Islet of Langerhans (tissue), 1 donor: ENCODE data around the gene CCDC178.
"Not testable (repeated sequence)": the region's sequence is repeated elsewhere in the genome, so short reads cannot be mapped to it uniquely, and the experiment has no call there.

ENCODE experiments used
- FAIRE-seq: peaks from one replicate; lab custom pipeline; 2011; peaks lifted over from hg19 to GRCh38; lab: Jason Lieb, UNC

The CCDC178 gene

DNA sequence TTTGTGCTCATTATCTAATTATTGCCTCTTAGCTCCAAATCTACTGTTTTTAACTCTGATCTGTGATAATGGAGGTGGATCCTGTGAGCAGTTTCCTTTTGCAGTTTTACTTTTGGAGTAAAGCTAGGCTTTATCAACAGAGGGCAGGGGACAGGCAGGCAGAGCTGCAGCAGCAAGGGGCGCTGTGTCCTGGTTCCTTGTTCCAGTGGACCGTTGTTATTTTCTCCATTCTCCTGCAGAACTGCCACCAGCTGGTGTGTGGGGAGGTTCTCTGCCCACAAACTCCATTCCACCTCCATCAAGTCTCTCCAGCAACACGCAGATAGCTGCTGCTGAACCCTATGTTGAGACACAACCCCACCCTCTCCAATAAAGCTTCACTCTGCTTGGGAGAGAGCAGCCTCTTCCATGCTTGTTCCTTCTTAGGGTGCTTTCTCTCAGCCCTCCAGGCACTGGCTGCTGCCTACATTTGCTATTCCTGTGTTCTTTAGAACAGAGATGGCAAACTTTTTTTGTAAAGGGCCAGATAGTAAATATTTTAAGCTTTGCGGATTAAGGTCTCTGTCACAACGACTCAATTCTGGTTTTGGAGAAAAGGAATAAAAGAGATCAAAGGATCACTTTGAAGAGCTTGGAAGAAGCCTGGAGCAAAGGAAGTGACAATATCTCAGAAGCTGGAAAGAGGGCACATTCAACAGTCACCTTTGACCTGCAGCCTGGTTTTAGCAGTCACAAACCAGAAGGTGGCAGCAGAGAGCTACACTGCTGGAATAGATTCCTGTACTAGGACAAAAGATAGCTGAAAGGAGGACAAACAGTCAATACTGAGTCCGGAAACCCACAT lies 208.8 kb downstream of the CCDC178 start:
- peak; percentile 96 for FAIRE-seq

DNA sequence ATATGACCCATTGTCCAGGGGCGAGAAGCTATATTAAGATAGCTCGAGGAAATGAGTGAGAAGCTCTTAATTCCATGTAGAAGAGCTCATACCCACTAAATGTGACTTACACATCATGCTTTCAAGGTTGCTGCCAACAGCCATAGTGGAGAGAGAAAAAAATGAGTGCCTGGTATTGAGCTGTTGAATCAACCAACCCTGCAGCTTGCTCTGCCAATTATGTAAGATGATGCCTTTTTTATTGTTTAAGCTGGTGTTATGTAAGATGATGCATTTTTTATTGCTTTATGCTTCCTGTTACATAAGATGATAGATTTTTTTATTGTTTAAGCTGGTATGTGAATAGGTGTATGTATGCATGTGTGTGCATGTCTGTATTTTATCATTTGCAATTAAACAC lies 228.2 kb downstream of the CCDC178 start:
- no peak for FAIRE-seq

DNA sequence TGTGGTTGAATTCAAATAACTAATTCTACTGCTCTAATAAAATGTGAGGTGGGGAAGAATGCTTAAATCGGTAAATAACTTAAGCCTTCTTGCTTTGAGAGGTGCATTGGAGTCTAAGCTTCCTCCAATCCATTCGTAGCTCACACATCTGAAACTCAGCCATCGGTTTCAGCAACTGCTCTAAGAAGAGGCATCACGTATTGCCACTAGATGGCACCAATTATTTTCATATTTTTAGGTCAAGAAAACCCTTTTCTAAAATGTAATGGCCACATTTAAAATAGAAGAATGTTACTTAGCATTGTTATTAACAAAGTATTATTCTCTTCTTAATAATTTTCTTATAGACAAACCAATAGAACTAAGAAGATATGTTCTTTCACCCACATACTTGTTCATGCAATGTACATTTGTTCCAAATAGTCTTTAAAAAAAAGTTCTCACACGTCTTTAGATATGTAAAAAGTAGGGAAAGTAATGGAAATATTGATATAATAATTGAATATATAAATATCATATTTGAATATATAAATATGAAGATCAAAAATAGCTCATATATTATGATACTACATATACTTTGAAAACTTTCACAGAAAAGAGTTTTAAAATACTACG lies 229.8 kb downstream of the CCDC178 start:
- peak; percentile 90 for FAIRE-seq

DNA sequence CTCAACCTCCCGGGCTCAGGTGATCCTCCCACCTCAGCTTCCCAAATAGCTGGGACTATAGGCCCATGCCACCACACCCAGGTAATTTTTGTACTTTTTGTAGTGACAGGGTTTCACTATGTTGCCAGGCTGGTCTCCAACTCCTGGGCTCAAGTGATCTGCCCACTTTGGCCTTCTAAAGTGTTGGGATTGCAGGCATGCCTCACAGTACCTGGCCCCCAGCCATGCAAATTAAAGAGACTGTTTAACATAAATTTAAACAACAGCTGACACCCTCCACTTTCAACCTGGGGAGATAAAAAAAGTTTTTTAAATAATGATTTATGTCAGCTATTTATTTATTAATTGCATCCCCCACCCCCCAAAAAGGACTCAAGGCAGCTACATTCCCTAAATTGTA lies 234.7 kb downstream of the CCDC178 start:
- no peak for FAIRE-seq

DNA sequence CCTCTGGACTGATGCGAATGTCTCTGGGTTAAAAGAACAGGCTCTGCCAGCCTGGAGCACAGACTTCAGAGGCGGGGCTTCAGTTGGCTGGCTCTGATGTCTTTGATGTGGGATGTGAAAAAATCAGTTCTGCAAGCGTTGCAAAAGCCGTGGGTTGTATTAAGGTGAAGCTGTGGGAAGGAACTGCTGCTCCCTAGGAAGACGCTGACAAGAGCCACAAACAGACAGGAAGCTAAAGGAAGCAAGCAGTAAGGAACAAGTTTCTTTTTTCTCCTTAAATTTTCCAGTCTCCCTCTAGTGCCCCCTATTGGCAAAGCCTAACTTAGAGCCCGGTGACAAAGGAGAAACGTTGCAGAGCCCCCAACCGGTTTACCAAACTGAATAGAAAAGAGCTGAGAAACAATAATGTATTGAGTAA lies 239.0 kb downstream of the CCDC178 start:
- no peak for FAIRE-seq

DNA sequence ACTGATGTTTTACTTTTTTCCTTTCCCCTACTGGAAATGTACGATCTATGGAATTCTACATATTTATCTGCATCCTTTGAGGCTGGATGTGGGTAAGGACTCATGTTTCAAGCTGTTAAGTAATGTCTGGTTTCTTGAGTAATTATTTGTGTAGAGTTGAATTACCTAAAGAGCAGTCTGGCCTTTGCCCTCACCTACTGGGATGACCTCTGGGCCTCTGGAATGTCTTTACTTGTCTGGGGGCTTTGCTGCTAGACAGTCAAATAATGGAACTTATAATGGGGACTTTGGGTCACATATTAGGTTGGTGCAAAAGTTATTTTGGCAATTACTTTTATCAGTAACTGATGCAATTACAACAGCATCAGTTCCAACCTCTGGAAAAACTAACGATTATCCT lies 244.7 kb downstream of the CCDC178 start:
- FAIRE-seq, result no peak

DNA sequence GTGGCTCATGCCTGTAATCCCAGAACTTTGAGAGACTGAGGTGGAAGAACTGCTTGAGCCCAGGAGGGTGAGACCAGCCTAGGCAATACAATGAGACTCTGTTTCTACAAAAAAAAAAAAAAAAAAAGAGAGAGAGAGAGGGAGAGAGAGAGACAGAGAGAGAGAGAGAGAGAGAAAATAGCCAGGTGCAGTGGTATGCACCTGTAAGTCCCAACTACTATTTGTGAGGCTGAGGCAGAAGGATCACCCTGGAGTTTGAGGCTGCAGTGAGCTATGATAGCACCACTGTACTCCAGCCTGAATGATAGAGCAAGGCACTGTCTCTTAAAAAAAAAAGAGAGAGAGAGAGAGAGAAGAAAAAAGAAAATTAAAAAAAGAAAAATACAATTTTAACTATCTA lies 245.7 kb downstream of the CCDC178 start:
- no peak for FAIRE-seq

DNA sequence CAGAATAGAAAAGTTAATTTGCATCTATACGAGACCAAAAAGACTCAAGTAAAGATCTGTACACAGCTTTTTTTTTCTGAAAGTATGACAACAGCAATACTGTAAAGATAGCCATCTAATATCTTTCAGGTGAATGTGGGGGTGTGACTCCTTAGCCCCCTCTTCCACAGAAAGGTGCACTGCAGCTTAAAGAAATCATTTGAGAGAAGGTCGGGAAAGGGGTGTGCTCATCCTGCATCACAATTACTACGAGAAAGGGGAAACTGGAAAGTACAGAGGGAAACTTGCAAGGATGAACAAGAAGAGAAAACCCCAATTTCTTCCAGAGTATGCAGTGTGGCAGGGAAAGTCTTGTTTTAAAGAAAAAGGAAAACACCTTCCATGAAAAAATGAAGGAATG lies 255.6 kb downstream of the CCDC178 start:
- no peak for FAIRE-seq

DNA sequence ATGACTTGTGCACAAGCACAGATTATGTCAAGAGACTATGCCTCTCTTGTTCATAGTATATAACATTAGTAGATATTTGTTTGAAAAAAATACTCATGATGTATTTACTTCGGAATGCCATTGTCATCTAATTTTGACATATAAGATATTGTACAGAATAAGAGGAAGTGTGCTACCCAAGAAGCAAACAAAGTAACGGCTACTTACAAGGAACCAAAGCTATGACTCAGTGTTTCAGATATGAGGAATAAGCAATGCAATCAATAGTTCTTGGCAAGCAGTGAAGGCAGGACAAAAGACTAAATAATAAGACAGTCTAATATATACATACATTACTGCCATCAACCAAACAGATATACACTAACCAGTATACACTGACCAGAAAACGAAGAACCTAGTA lies 256.3 kb downstream of the CCDC178 start:
- FAIRE-seq, result no peak

DNA sequence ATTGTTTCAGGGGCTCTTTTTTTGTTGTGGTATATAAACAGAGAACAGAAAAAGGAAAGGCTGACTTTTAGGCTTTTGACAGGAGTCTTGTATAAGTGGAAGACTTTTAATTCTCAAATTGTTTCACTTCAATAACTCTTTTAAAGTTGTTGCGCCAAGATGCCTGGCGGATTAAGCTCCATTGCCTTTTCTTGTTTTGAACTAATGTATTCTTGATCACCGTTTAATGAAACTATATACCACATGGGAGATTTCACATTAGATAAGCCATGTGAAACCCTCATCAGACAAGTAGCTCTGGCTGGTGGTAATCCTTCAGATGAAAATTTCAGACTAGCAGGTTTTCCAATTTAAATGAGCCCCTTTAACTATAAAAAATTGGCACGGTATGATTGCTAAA lies 257.4 kb downstream of the CCDC178 start:
- no peak for FAIRE-seq

DNA sequence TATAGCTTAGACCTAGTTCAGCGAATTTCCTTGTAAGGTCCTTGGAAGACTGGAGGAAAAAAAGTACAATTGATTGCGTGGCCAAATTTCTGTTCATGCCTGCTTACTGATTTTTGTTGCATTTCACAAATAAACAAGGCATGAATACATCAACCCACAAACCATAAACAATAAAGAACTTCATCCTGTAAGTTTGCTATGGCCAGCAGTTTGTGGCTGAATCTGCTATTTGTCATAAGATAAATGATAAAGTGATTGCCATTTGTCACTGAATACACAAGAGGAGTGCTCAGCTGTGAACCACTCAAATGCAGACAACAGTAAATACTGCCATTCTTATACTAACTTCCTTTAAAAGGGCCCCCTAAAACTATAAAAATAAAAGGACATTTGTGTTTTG lies 259.5 kb downstream of the CCDC178 start:
- FAIRE-seq, result no peak

DNA sequence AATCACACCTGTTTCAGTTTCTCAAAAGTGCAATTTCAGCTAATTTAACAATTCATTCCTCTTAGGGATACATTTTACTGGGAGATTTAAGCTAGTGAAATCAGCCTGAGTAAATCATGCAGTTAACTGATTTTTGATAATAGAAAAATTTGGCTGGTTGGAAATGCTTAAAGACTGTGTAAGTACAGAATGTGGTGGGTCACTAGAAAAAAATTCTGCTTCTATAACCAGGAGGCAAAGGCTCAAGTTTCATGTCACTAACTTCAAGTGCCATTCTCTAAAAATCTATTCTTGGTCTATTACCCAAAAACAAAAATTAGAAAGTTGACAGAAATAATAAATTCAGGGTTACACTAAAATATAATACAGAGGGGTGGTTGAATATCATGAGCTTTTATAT lies 271.3 kb downstream of the CCDC178 start:
- FAIRE-seq, result no peak

DNA sequence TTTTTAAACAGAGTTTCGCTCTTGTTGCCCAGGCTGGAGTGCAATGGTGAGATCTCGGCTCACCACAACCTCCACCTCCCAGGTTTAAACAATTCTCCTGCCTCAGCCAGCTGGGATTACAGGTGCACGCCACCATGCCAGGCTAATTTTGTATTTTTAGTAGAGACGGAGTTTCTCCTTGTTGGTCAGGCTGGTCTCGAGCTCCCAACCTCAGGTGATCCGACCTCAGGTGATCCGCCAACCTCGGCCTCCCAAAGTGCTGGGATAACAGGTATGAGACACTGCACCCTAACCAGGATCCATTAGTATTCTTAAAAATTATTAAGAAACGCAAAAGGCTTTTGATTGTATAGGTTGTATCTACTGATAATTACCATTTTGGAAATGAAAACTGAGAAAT lies 276.4 kb downstream of the CCDC178 start:
- not testable (repeated sequence) for FAIRE-seq

DNA sequence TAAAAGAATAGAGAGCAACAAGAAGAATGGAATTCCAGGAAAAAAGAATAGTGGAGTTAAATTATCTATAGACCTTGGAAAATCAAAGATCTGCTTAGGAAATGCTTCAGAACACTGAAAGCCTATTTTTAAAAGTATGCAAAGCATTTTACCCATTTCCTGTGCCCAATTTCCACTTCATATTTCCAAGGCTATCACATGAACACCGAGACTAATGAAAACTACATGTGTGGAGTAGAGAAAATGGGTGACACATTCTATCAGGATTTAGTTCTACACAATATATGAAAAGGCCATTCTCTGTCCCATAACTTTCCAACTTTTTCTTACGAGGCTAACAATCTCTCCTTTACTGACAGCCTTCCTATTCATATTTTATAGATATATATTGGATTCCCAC lies 279.4 kb downstream of the CCDC178 start:
- no peak for FAIRE-seq

DNA sequence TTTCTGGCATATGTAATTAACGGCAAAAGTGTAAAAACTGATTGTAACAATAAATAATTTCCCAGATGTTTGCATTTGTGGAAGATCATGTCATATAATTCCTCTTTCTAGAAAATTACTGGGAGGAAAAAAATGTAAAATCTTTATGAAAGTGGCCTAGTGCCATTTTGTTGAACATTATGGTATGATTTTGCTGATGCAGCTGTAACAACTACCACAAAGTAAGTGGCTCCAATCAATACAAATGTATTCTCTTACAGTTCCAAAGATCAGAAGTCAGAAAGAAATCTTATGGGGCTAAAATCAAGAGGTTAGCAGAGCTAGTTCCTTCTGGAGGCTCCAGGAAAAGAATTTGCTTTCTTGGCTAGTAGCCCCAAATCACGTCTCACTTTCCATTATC lies 281.4 kb downstream of the CCDC178 start:
- FAIRE-seq, result no peak

DNA sequence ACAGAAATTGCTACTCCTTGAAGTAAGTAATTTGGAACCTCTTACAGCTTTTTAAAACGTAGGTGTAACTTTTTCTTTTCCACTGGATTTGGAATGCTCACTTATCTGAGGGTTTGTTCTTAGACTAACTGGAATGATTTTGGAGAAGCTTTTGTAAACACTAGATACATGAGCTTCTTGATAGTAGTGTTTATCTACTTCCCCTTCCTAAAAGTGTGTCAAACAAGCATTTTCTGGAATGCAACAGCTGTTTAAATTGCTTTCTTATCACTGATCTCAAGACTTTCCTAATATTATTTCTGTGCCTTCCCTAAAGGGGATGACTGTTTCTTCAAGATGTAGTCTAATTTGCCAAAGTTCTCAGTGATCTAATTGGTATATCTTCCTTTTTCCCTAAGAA lies 282.6 kb downstream of the CCDC178 start:
- FAIRE-seq, result no peak

DNA sequence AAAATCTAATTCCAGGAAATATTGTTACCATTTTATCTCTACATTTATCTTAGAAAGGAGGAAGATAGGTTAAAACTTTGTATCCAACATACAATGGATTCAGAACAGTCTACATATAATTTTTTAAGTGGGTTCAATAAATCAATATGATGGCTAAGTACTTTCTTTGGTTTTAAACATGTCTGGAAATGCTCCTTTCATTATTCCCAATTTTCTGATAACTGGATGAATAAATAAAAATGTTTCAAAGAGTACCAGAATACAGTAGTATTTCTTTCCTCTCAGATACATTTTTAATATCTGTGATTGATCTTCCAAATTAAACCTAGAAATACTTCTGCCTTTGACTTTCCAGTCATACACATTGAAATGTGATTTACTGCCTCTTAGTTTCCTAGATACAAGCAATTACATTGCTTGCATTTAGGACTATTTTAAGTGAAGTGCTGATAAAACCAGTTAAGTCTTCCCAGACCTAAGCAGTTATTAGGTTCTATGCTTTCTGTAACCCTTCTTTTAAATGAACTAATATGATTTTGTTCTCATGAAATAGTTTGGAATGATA lies 283.5 kb downstream of the CCDC178 start:
- FAIRE-seq, result peak; percentile 92

DNA sequence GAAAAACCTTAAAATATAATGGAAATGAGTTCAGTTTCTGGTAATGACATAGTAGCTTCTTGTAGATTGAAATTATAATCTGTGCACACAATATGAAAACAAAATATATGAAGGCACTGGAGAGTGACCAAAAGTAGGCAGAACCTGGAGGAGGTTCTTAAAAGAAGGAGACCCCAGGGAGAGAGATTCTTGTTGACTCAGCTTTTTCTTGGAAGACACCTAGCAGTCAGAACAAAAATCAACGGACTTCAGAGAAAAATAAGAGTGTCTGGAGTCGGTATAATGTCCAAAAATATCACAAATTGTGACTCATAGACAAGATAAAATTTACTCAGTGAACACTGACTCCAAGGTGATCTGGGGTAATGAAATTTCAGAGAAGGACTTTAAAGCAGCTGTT lies 286.5 kb downstream of the CCDC178 start:
- FAIRE-seq, result no peak

DNA sequence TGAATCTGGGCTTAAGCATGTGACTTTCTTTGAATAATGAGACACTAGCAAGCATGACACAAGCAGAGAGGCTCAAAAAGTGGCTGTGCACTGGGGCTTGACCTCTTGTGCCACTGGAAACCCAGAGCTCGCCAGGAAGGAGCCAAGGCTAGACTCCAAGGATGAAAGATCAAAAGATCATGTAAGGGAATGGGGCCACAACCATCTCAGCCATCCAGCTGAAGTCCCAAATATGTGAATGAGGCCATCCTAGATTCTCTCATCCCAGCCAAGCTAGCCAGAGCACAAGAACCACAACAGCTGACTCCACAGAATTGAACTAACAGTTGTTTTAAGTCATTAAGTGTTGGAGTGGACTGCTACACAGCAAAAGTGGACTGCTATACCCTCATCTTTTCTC lies 288.1 kb downstream of the CCDC178 start:
- FAIRE-seq, result no peak

DNA sequence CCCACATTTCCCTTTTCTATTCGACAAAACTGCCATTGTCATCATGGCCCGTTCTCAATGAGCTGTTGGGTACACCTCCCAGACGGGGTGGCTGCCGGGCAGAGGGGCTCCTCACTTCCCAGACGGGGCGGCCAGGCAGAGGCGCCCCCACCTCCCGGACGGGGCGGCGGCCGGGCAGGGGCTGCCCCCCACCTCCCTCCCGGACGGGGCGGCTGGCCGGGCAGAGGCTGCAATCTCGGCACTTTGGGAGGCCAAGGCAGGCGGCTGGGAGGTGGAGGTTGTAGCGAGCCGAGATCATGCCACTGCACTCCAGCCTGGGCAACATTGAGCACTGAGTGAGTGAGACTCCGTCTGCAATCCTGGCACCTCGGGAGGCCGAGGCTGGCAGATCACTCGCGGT lies 292.7 kb downstream of the CCDC178 start:
- not testable (repeated sequence) for FAIRE-seq

DNA sequence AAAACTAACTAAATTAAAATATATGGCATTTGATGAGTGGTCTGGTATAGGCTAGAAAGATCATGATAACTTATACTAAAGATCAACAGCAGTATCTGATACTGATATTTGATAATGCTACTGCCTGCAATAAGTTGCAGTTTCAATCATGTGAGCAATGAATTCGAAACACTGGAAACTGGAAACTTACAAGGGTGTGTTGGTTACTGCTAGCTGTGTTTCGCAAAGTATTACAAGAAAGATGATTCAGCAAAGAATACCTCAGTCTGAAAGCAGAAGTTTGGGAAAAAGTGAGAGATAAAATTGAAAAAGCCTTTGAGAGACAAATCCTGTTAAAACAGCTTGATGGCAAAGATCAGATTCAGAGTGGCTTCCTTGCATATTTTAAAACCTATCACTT lies 294.5 kb downstream of the CCDC178 start:
- no peak for FAIRE-seq

DNA sequence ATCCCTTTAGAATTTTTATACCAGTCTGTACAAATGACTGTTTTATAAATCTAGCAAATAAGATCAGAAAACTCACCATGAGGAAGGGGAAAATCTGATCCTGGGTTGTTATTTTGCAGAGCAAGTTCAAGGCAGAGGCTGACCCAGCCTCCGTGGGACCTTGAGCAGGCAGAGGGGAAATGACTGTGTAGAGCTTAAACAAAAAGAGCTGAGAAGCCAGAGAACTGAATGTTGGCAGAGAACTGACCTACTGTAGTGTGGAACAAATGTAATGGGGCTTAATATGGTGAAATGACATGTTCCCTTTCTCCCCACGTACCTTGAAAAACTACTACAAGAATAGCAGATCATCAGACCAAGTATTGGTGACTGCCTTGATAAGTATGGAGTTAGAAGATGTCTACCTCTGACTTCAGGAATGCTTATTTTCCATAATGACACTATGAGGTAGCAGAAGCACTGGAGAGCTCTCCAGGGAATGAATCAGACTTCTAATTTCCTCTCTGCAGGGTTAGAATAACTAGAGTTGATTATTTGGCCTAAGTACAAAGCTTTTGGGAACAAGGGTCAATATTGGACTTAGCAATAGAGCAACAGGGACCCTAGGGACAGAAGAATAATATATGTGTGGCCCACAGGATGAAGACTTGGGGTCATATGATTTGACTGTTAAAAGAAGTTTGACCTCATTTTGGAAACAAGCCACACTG lies 304.4 kb downstream of the CCDC178 start:
- FAIRE-seq, result no peak

DNA sequence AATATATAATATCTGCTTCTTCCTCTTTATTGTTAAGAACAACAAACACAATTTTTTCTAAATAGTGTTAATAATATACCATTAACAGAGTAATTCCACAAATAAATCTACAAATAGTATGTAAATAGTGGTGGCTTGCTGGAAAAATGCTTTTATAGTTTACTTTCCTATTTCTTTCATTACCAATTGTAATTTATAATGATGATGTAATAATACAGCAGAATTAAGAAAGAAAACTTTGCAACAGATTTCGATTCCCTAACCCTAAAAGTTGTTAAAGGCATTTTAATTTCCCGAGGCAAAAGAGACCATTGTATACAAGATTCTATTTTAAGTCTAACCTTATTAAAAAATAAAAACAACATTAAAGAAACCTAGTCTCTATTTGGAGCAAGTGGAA lies 307.9 kb downstream of the CCDC178 start:
- no peak for FAIRE-seq
